NCI-H2196 treated with DMSO at 0.1 percent for 48 hours (cell line): ENCODE data around the gene RPS28.
"Not testable (repeated sequence)": the region's sequence is repeated elsewhere in the genome, so short reads cannot be mapped to it uniquely, and the experiment has no call there.

Experiments used
- DNase-seq: peaks from one replicate; lab custom pipeline; 2025; ENCODE audit not compliant: unreplicated experiment; lab: John Stamatoyannopoulos, UW

RPS28 gene

GRCh38 chr19:8340341-8341096 lies 19.2 kb downstream of the RPS28 start:
- DNase-seq: no peak

GRCh38 chr19:8341504-8341903 lies 20.2 kb downstream of the RPS28 start:
- not testable (repeated sequence) for DNase-seq

GRCh38 chr19:8342316-8342683 lies 21.0 kb downstream of the RPS28 start:
- DNase-seq: no peak

- peak; percentile 86 for DNase-seq
Measured at GRCh38 chr19:8342684-8343482, 21.6 kb downstream of the RPS28 start, which contains the start of gene KANK3. KANK3 (minus strand) TSS chr19:8343262; CDS start chr19:8337828, 5,434 bp downstream.

GRCh38 chr19:8343483-8343844 lies 22.2 kb downstream of the RPS28 start:
- DNase-seq: no peak

GRCh38 chr19:8349629-8350372 lies 28.5 kb downstream of the RPS28 start:
- not testable (repeated sequence) for DNase-seq

- no peak for DNase-seq
Measured at GRCh38 chr19:8352134-8352827, 31.0 kb downstream of the RPS28 start.

GRCh38 chr19:8352845-8353244 lies 31.5 kb downstream of the RPS28 start:
- DNase-seq: not testable (repeated sequence)

GRCh38 chr19:8355631-8356402 lies 34.5 kb downstream of the RPS28 start:
- no peak for DNase-seq

GRCh38 chr19:8357007-8357521 lies 35.8 kb downstream of the RPS28 start:
- no peak for DNase-seq

- no peak for DNase-seq
Measured at GRCh38 chr19:8358948-8359347, 37.7 kb downstream of the RPS28 start.

GRCh38 chr19:8360196-8360595 lies 38.9 kb downstream of the RPS28 start:
- DNase-seq: no peak

- DNase-seq: peak; percentile 95
Measured at GRCh38 chr19:8361921-8362793, 40.9 kb downstream of the RPS28 start.

- no peak for DNase-seq
Measured at GRCh38 chr19:8363803-8364771, 42.8 kb downstream of the RPS28 start, which contains the start of gene ANGPTL4. ANGPTL4 (plus strand) TSS chr19:8364155; CDS start chr19:8364322, 167 bp downstream.

- no peak for DNase-seq
Measured at GRCh38 chr19:8366121-8366581, 44.9 kb downstream of the RPS28 start.

- no peak for DNase-seq
Measured at GRCh38 chr19:8366961-8367326, 45.6 kb downstream of the RPS28 start.

GRCh38 chr19:8367327-8368001 lies 46.2 kb downstream of the RPS28 start:
- DNase-seq: peak; percentile 76
